GM04503 (cell line): Measurements from ENCODE around the gene FAM114A1.
A peak's percentile ranks its signal among the peaks of the same experiment; 100 is the strongest.
"Not testable (repeated sequence)": the region's sequence is repeated elsewhere in the genome, so short reads cannot be mapped to it uniquely, and the experiment has no call there.

Experiments
- DNase-seq: peaks from one replicate; pipeline ENCODE4 v3.0.0-alpha.2; 2012; ENCODE audit warnings: low read depth

FAM114A1 gene

DNA sequence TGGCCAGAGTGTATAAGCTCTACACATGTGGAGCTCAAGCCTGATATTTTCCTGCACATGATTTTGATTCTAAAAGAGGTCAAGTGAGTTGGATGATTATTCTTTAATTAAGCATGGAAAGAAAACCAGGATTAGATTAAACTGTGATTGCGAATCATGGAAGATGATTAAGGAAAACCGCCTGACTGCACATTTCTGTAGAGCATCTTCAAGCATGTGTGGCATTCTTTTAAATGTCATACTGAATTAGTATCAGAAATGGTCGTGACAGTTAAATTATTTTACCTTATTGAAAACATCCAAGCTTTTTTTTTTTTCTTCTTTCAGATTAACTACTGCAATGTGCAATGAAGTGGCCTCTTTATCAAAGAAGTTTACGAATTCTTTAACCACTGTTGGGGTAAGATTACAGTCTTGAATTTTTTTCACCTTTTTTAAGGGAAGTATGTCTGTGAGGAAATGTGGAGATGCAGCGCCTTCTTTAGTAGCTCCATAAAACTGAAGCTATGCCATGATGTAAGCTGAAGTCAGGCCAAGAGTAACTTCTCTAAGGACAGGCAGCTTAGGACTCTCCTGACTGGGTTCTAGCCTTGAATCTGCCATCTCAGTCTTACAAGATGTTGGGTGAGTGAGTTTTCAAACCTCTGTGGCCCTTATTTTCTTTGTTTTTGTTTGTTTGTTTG lies 67.9 kb downstream of the FAM114A1 start:
- no peak for DNase-seq

DNA sequence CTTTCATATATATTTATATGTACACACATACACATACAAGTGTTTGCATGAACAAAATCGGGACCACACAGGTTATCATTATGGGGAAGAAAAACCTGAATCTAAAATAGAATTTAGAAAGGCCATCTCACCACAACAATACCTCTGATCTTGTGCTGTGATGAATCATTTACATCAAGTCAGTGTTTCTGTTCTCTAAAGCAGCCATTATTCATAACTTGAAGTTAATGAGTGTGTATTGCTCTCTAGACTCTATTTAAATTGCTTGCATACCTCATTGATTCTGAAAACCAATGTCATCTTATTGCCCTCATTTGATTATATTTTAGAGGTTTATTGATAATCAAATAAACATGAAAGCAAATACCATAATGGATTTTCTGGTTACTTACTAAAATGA lies 71.6 kb downstream of the FAM114A1 start:
- no peak for DNase-seq

DNA sequence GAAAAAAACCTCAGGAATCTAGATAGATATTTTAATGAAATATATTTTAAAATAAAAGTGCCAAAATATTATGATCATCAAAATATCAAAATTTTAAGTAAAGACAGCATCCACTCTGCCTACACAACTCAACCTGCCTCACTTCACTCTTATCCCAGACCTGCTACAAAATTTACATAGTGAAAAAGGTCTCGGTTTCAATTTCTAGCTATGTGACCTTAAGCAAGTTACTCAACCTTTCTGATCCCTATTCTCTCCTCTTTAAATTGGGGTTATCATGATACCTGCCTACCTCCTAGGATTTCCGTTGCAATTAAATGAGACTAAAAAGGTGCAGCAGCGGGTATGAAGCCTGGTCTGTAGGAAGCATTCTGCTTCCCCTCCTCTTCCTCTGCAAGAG lies 72.9 kb downstream of the FAM114A1 start:
- DNase-seq = no peak

DNA sequence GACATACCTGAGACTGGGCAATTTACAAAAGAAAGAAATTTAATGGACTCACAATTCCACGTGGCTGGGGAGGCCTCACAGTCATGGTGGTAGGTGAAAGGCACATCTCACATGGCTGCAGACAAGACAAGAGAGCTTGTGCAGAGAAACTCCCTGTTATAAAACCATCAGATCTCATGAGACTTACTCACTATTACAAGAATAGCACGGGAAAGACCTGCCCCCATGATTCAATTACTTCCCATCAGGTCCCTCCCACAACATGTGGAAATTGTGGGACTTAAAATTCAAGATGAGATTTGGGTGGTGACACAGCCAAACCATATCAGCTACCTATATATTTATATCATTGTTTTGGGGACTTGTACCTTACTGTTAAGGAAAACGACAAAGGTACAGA lies 74.3 kb downstream of the FAM114A1 start:
- DNase-seq = not testable (repeated sequence)

DNA sequence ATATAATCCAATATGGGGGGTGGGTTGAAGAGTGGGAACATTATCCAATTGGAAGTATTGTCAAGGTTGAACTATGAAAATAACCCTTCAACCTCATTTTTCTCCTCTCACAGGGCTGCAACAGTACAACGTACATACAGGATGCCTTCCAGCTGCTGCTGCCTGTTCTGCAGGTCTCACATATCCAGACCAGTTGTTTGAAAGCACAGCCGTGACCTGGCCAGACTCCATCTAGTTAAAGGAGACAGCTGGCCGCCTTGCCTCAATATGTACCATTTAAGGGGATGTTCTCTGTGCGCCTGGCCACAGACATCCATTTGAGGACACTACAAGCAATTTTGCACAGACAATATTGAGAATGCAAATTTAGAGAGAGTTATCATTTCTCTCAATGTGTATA lies 75.7 kb downstream of the FAM114A1 start:
- no peak for DNase-seq

DNA sequence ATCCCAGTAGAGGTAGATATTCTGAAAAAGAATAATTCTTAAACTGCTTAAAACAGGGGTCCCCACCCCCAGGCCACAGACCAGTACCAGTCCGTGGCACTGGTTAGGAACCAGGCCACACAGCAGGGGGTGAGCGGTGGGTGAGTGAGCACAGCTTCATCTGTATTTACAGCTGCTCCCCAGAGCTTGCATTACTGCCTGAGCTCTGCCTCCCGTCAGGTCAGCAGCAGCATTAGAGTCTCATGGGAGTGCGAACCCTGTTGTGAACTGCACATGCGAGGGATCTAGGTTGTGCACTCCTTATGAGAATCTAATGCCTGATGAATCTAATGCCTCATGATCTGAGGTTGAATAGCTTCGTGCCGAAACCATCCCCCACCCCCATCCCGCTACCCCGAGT lies 76.8 kb downstream of the FAM114A1 start:
- DNase-seq = no peak

DNA sequence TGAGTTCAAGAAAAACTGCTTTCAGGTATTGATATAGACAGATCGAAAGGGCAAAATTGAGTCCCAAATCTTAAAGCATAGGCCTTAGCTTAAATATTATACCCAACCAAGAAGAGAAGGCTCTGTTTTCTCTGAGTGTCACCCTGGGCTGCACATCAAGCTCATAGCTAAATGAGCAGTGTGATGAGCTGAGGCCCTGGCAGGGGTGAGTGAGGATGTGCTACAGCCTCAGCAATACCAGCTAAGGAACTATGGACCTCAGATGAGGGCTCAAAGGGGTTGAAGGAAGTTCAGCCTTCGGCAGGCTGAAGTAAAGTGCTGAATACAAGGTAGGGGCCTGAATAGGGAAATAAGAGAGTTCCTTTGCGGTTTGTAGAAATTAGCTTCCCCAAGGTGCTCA lies 79.3 kb downstream of the FAM114A1 start:
- DNase-seq = no peak

DNA sequence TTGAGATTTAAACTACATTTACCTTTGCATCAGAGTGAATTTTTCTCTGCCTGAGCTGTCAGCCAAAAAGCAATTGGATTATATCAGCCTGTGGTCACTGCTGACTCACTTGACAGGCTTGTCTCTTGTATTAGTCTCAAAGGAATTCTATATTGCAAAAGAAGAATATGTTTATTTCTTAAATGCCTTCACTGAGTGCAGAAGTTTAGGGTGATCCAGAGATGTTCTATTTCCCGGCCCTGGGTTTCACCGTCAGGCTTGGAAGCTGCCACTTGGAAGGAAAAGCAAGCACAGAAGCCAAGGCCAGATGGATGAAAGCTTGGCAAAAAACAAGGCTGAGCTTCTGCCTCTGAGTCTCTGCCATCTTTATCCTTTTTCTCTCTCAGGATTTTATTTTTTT lies 80.9 kb downstream of the FAM114A1 start:
- peak; percentile 84 for DNase-seq

DNA sequence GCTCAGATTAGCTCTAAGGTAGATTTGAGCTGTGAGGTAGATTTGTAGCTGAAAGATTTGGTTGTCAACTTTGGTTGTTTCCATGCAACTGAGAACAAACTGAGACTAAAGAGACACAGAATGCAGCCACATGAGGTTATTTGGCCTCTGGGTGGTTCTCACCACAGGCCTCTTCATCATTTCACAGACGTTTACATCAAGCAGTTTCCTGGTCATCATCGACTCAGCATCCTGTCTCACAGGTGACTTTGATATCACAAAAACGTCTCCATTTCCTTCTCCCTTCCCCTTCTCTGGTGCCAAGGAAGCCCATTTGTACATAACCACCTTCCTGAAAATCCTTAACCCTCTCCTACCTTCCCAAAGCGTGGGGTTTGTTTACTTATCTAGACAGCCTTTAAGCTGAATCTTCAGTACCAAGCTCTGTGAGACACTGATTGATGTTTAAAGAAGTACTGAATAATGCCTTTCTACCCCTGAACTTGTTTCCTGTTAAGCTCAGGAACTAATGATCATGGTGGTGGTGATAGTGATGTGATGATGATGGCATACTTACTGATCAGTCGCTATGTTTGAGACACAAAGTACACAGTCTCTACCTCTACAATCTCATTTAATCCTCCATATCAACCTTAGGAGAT lies 81.9 kb downstream of the FAM114A1 start:
- no peak for DNase-seq

DNA sequence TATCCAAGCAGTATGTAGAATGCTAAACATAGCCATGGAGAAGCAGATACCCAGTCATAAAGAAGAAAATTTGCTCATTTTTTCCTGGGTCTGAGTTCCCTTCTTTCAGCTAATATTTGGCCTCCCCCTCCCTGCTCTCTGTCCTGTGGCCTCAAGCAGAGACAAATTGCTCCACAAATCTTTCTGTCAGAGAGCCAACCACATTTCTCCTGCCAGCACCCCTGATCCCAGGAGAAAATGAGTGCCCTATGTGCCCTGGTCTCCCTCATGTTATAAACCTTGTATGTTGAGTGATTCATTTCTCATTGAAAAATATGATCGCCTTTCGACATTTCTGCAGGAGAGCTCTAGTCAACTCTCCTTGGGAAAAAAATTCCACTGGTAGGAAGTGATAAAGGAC lies 82.6 kb downstream of the FAM114A1 start:
- DNase-seq = no peak

DNA sequence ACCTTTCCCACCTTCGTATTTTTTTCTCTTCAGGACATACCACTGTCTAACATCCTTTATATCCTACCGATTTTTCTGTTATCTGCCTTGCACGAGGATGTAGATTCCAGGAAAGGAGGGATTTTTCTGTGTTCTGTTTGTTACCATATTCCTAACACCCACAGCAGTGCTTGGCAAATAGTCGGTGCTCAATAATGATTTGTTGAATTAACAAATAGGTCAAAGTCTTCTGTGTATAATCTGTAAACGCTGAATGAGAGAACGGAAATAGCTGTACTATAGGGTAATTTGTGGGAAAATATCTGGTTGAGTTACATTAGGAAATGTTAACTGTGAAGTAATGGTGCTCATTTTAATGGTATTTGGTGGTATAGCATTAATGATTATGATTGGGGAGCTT lies 83.1 kb downstream of the FAM114A1 start:
- DNase-seq = no peak

DNA sequence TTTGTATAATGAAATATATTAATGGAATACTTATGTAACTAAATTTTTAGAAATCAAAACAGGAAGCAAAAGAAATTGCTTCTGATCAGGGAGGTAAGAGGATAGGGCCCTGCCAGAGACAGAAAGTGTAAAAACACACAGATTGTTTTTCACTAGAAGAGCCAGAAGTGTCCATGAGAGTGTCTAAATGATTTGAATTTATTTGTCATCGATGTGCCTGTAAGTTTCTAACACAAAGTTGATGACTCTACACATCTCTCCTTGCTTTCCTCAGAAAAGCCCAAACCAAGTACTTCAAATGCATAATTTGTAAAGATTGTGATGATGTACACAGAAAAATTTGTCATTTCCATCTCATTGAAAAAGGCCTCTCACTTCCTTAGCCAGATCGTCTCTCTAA lies 84.0 kb downstream of the FAM114A1 start:
- no peak for DNase-seq

DNA sequence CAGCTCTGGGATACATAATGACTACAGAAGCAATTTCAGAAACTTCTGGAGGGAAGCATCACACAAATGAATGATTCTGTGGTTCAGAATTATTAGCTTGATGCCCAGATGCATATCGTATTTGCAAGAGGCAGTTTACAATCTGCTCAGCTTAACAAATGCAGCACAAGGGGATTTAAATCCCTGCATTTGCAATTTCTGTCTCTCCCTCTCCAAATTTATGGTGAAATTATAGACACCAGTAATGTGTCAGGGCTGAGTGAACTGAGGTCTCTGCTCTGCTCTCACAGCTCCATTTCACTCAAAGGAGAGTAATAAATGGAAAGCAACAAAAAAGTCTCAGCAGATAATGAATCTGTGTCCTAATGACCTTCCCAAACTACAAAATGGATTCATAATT lies 84.4 kb downstream of the FAM114A1 start:
- no peak for DNase-seq

DNA sequence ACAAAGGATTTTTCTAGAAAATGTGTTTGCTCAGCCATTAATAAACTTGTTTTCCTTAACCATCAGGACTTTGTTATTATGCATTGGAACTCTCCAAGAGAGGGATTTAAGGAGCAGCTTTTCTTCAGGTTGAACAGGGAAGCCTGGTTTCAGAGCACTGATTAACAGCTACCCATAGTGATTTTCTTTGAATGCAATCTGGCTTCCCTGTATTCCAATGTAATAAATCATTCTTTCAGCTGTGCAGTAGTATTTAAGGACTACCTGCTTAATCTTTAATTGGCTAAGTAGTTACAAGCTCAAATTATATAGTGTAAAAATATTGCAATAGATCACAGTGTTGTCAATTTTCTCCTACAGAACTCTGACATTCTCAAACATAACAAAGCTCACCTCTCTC lies 87.1 kb downstream of the FAM114A1 start:
- no peak for DNase-seq

DNA sequence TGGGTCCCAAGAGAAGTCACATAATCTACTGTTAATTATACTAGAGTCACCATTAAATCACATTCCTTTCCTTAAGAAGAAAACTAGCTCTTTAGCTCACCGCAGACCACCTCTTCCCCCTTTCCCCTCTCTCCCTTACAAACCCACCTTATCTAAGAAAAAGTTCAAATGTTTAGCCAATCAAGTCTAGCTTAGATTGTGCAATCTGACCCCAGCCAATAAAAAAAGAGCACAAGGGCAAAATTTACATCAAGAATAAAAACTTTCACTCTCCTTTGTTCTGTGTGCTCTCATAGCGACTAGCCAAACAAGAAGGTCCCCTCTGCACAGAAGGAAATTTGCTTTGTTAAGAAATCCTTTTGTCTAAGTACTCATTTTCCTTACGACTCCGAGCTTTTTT lies 88.4 kb downstream of the FAM114A1 start:
- DNase-seq = no peak

DNA sequence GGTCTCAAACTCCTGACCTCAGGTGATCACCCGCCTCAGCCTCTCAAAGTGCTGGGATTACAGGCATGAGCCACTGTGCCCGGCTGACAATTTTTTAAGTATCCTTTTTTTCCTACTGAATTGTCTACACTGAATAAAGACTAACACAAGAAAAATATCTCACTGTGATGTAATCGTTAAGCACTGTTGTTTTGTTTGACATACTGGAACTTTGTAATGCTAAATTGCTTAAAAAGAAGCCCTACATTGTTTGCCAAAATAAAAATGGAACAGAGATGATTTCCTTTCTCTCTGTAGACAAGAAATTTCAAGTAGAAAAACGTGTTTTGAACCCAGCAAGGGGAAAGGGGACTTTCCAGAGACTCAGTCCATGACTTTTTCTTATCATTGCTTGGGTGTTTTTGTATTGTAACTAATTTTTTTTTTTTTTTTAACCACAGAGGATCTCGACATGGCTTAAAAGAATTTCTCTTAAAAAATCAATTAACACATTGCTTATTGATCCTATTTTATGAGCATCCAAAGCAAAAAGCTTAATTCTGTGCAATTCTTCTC lies 89.7 kb downstream of the FAM114A1 start:
- no peak for DNase-seq

DNA sequence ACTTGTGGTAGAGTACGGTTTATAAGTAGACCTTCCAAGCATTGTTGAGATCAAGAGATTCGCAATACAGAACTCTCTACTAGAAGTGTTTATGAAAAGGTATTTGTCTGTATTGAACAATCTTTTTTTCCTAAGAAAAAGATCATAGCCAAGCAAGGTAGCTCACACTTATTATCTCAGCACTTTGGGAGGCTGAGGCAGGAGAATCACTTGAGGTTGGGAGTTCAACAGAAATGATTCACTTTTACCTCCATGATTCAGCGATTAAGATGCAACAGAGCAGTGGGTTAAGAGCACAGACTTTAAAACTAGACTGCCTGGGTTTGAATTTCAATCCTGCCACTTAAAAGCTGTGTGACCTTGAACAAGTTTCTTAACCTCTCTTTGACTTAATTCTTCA lies 90.3 kb downstream of the FAM114A1 start:
- no peak for DNase-seq

DNA sequence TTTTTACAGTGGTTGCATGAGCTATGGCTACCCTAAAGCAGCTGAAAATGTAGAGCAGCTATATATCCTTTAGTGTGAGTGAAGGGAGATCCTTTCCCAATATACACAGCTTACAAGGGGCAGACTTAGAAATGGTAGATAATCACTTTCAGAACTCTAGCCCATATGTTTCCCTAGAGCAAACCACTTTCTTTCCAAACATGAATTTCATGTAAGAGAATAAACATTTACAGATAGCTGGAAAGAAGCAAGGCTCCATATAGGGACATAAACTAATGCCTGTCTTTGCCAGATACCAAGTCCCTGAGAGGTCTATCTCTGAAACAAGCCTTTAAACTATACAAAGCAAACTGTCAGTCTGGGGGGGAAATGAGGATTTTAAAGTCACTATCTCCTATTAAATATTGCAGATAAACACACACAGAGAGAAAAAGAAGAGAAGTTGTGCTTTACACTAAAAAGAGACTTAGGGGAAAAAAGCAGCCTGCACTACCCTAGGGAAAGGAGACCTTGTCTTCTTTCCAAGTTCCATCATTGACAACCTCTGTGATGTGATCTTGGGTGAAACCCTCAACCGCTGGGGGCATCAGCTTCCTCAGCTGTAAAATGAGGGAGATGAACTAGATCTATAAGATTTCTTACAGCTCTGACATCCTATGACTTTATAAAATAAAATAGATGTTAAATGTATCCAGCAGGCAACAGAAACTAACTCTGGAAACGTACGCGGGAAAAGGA lies 91.0 kb downstream of the FAM114A1 start:
- DNase-seq = no peak

DNA sequence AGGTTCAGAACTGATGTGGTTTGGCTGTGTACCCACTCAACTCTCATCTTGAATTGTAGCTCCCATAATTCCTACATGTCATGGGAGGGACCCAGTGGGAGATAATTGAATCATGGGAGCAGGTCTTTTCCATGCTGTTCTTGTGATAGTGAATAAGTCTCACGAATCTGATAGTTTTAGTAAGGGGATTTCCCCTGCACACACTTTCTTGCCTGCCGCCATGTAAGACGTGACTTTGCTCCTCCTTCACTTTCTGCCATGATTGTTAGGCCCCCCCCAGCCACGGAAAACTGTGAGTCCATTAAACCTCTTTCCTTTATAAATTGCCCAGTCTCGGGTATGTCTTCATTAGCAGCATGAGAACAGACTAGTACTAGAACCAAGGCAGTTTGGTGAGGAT lies 91.6 kb downstream of the FAM114A1 start:
- DNase-seq = not testable (repeated sequence)

DNA sequence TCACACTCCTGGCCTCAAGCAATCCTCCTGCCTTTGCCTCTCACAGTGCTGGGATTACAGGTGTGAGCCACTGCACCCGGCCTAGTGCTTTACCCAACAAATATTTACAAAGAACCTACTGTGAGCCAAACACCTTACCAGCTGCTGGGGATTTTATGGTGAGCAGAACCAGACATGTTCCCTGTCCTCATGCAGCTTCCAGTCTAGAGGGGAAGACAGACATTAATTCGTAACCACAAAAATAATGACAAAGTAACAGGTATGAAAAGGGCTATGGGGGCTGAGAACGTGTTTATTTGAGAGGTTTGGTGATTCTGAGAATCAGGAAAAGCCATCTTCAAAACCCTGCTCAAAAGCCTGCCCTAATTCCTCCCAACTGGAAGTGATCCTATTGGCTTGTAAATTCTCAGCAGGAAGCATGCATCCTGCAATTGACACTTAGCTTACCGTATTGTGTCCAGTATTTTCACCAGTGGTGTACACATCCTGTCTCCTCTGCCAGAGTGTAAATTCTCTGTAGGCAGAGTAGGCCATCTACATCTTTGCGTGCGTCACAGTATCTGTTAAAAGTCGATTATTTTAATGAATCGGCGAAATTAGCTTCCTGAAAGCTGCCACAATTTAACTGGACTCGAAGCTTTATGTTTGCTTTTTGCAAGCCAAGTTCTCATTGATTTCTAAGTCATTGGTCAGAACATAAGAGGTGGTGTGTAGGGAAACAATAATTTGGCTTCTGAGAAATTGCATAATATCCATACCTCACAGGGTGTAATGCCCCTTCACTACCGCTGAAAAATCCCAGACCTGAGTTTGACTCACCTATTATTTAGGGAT lies 97.6 kb downstream of the FAM114A1 start:
- no peak for DNase-seq

DNA sequence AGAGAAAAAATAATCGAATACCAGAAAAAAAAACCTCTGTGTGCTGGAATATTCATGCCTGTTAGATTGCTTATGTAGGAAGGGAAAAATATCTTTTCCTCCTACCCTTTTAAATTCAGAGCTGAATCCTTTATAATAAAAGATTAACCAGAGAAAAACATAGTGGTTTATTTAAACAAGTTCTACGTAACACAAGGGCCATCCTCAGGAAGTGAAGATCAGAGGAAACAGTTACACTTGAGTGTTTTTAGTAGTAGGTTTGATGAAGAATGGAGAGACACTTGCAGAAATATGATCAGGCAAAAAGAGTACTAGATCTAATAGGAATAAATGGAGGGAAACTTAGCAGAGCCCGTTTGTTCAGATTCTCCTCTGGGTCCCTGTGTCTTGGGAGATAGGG lies 98.3 kb downstream of the FAM114A1 start:
- DNase-seq = no peak
